ENCODE measurements around the gene CCDC137.
A peak's percentile ranks its signal among the peaks of the same experiment; 100 is the strongest.

CCDC137 gene

GRCh38 chr17:81683584-81684441 lies 17.3 kb downstream of the CCDC137 start, which contains the start of the genes ARL16 and HGS:
Gene ARL16, minus strand, starts transcription at chr17:81683797. Its CDS starts 44 bp downstream, at chr17:81683753.
Gene HGS, plus strand, starts transcription at chr17:81684011. Its CDS starts 56 bp downstream, at chr17:81684067.
- peak; percentile 99 for DNase-seq

GRCh38 chr17:81684442-81684911 lies 17.9 kb downstream of the CCDC137 start:
- peak; percentile 45 for DNase-seq

- peak; percentile 55 for DNase-seq
Observed at GRCh38 chr17:81685108-81685507, 18.6 kb downstream of the CCDC137 start.

- DNase-seq = no peak
Observed at GRCh38 chr17:81686614-81687013, 20.1 kb downstream of the CCDC137 start.

GRCh38 chr17:81687770-81688541 lies 21.4 kb downstream of the CCDC137 start:
- DNase-seq = no peak

GRCh38 chr17:81688616-81689015 lies 22.1 kb downstream of the CCDC137 start:
- DNase-seq = no peak

- DNase-seq = no peak
Observed at GRCh38 chr17:81690066-81690465, 23.5 kb downstream of the CCDC137 start.

GRCh38 chr17:81690549-81690948 lies 24.0 kb downstream of the CCDC137 start:
- no peak for DNase-seq

GRCh38 chr17:81691196-81691595 lies 24.7 kb downstream of the CCDC137 start:
- no peak for DNase-seq

- DNase-seq = no peak
Observed at GRCh38 chr17:81691608-81692007, 25.1 kb downstream of the CCDC137 start.

- DNase-seq = no peak
Observed at GRCh38 chr17:81693509-81694210, 27.1 kb downstream of the CCDC137 start.

GRCh38 chr17:81694810-81695209 lies 28.3 kb downstream of the CCDC137 start:
- no peak for DNase-seq

GRCh38 chr17:81695211-81695610 lies 28.7 kb downstream of the CCDC137 start:
- DNase-seq = no peak

- no peak for DNase-seq
Observed at GRCh38 chr17:81695801-81696200, 29.3 kb downstream of the CCDC137 start.

GRCh38 chr17:81696218-81696941 lies 29.8 kb downstream of the CCDC137 start:
- DNase-seq = no peak

GRCh38 chr17:81697261-81698044 lies 30.9 kb downstream of the CCDC137 start:
- no peak for DNase-seq

- DNase-seq = no peak
Observed at GRCh38 chr17:81700353-81701287, 34.1 kb downstream of the CCDC137 start.

- DNase-seq = peak; percentile 46
Observed at GRCh38 chr17:81701288-81702071, 34.9 kb downstream of the CCDC137 start.
